GM21447 (cell line): ENCODE measurements around the gene SLC39A11.

Experiments
- ATAC-seq: cut with Tn5 transposase; IDR thresholded peaks from one replicate; pipeline ENCODE4 v1.9.1; 2021; ENCODE audit not compliant: unreplicated experiment

SLC39A11 gene

DNA sequence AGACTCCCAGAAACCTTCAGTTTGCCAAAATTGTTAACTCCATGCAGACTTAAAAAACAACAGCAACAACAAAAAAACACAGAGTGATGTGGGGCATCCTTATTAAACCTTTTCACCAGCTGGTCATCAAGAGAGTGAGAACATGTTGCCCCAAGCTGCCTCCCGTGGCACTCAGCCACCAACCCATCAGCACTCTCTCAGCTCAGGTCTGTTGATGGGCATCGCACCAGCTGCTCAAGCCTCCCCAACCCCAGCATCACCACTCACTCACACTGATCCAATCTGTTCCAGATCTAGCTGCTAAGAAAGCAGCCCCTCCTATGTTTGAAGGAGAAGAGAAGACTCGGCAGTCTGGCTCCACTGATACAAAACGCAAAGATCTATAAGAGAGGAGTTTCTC lies 46.8 kb downstream of the SLC39A11 start:
- ATAC-seq = no peak

DNA sequence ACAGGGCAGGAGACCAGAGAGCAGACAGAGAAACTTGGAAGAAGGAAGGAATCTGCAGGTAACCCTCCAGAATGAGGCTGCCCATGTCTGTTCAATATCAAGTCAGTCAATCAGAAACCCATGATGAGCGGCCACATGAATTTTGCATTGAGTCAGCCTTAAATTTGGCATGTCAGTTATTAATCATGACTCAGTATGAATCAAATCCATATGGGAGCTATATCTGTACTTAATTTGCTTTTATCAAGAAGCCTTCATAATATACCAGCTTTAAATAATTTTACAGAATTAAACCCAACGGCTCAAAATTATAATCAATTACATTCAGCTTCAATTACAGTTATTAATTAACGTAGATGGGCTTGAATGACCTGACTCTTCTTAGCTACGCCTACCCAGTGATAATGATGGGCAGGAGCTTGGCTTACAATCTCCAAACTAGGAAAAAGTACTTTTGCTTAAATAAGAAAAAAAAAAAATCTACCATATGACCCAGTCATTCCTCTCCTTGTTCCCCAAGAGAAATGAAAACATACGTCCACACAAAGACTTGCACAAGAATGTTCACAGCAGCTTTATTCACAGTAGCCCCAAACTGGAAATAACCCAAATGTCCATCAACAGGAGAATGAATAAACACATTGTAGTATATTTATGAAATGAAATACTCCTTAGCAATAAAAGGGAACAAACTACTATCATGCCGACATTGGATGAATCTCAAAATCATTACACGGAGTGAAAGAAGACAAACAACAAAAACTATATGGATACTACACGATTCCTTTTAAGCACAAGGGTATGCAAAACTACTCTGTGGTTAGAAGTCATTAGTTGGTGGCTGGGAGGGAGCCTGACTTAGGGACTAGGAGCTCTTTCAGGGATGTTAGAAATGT lies 48.6 kb downstream of the SLC39A11 start:
- ATAC-seq = no peak

DNA sequence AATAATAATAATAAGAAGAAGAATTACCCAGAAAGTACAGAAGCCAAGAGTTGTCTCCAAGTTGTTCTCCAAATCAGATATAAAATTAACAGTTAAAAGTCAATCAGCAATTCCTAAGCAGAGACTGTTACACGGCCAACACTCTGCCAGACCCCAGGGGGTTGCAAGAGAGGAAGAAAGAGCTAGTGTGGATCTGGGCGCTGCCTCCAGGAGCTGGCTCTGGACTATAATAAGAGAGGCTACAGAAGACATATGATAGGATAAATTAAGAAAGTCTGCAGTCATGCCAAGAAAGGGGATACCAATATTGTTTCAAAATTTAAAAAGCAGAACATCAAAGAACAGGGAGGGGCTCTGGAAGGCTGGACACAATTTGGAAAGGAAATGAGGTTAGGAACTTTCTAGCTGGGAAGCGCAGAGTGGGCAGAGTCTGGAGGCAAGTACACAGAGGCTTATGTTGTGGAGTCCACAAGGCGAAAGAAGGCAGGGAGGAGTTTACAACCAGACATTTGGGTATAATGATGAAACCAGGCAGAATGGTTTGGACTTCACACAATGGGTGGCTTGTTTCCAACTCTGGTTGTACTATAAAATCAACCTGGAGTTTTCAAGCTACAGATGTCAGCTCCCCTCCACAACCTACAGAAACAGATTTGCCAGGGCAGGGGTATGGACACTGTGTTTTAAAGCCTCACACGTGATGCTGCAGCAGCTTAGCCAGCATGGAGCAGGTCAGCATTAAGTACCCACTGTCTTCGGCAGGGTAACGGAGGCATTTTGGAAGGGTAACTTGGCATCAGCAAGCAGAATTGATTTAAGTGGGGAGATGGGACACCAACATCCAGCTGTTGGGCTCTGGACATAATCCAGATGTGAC lies 49.4 kb downstream of the SLC39A11 start:
- ATAC-seq = no peak

DNA sequence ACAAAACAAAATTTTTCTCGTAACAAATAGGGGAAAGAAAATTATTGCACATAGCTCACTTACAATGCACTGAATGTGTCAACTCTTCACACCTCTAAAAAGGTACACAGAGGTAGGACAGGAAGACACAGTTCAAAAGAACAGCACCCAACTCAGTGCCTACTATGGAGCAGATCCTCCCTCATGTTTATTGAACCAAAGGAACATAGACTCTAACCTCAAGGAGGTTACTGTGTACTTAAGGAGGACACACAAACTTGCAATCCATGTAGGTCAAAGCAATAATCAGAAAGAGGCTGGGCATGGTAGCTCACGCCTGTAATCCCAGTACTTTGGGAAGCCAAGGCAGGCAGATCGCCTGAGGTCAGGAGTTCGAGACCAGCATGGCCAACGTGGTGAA lies 50.3 kb downstream of the SLC39A11 start:
- no peak for ATAC-seq

- ATAC-seq = no peak
Measured at GRCh38 chr17:73039282-73039681, 53.2 kb downstream of the SLC39A11 start.

DNA sequence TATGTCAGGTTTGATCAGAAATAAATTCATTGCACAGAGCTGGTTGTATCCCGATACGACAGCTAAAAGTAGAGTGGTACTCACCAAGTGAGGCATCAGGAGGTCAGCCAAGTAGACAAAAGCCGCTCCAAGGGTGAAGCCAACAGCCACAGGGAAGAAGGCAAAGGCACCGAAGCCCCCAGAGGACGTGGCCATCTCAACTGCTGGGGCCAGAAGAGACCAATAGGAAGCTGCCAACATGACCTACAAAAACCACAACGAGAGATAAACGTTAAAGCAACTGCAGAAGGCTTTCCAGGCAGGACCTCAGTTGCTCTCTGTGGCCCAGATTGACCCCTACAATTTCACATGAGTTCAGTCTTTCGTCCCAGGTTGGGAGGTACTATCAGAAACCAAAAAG lies 61.0 kb downstream of the SLC39A11 start:
- no peak for ATAC-seq

DNA sequence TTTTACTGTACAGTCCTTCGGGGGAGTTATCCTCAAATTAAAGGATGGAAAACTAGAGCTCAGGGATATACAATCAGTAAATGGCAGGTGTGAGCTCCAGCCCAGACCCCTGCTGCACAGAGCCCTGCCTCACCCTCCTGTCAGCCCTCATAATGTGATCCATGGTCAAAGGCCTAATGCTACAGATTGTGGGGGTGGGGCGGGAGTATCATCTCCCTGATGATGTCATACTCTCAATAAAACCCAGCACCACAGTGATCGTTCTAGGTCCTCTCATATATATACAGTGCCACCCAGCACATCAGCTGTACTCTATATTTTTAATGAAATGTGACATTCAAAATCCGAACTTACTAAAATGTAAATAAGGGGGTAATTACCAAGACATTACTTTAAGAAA lies 61.5 kb downstream of the SLC39A11 start:
- ATAC-seq = no peak

- ATAC-seq = no peak
Measured at GRCh38 chr17:73030501-73030921, 62.0 kb downstream of the SLC39A11 start.

GRCh38 chr17:73029991-73030390 lies 62.5 kb downstream of the SLC39A11 start:
- ATAC-seq = no peak

- ATAC-seq = no peak
Measured at GRCh38 chr17:73029021-73029420, 63.5 kb downstream of the SLC39A11 start.

- ATAC-seq = no peak
Measured at GRCh38 chr17:73028299-73028755, 64.2 kb downstream of the SLC39A11 start.

GRCh38 chr17:73027130-73027741 lies 65.3 kb downstream of the SLC39A11 start:
- no peak for ATAC-seq

DNA sequence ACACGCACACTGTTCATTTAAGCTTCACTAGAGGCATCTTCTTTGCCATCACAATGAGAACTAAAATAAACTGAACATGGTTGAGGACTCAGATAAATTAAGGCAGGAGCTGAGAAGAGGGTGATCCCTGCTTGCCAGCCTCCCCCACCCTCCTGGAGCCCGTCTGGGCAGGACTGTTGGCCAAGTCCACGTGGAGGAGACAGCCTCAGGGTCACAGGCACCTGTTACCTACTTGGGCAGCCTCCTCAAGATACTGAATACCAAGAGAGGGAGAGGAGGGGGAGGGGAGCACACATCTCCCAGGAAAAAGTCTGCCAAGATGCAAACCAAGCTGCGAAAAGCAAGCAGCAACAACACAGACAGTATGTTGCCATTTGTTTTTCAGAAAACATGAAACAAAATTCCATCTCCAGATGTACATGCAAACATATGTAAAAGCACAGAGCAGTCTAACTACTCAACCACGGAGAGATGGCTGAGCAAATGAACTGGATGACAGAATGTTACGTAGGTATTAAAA lies 67.4 kb downstream of the SLC39A11 start:
- no peak for ATAC-seq

GRCh38 chr17:73023759-73024158 lies 68.7 kb downstream of the SLC39A11 start:
- no peak for ATAC-seq

- no peak for ATAC-seq
Measured at GRCh38 chr17:73022694-73023093, 69.8 kb downstream of the SLC39A11 start.

DNA sequence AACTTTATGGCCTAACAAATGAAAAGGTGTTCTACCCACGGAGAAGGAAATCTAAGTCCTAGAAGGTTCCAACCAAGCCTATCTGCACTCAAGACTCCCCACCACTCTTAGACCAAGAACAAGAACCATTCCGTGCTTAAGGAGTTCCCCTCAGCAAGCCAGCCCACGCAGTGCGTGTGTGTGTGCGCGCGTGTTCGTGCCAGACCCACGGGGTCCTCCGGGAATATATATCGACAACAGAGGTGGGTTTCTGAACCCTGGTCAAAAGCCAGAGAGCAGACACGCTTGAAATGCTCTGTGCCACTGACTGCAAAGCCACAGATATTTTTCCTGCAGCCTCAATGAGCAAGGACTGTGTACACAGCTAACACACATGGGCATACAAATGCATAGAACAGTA lies 70.7 kb downstream of the SLC39A11 start:
- no peak for ATAC-seq

GRCh38 chr17:73020110-73020509 lies 72.4 kb downstream of the SLC39A11 start:
- ATAC-seq = no peak

- no peak for ATAC-seq
Measured at GRCh38 chr17:73018599-73018998, 73.9 kb downstream of the SLC39A11 start.

DNA sequence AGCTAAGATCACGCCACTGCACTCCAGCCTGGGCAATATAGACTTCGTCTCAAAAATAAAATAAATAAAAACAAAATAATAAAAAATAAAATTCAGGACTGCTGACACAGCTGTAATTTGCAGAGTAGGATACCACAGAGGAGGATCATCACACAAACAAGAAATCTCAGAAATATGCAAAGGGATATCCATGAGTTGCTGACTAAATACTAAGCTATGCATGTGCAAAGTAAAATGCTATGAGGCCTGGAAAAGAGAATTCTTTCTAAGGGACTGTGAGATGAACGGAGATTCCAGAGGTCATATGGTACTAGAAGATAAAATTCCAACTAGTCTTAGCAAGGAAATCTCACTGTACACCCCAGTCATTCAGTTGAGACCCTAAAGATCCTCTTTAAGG lies 74.8 kb downstream of the SLC39A11 start:
- ATAC-seq = no peak

DNA sequence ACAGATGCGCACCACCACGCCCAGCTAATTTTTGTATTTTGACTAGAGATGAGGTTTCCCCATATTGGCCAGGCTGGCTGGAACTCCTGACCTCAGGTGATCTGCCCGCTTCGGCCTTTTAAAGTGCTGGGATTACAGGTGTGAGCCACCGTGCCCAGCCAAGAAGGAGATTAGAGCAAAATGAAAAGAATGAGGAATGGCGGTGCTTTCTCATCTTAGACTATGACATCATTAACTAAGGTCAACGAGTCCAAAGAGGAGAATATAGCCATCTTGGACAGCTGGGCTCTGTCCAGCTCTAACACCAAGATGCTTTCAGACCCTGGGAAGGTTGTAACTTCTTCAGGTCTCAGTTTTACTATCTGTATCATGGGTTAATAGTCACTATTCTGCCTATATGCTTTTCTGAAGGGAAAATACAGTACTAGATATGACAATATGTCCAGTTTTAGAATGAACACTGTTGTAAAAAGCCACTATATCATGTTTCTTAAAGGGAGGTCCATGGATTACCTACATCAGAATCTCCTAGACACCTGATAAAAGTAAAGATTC lies 76.7 kb downstream of the SLC39A11 start:
- no peak for ATAC-seq
